Breast epithelium (tissue), 3 donors: ENCODE data around the gene ERI2. TPM values are rescaled to one million over a fixed set of nuclear protein-coding genes. Genes with fewer than 3 reads are reported as not detected.

Experiments used
- total RNA-seq, 3 donors: library from RNA; depleted of rRNA; stranded (reverse); fragments of >200 nt; gene quantifications; one replicate each; pipeline ENCODE4 v1.1.0, GENCODE V29; 2016

The ERI2 gene
- total RNA-seq, 3 donors from 2014 or later: 21.8 to 33.2 (median 26.2) TPM

Other genes with a start within 250 kb of the ERI2 start
- gene ACSM2B, start 230.1 kb downstream of the ERI2 start, total RNA-seq: not detected
- gene ACSM1, start 108.8 kb downstream of the ERI2 start, total RNA-seq: 10 to 100 TPM in 1 of 3 donors, 1 to 10 TPM in 1, under 1 TPM in 1; 0.32 to 11.1 (median 7.5) TPM
- gene THUMPD1, start 64.7 kb downstream of the ERI2 start, total RNA-seq: 100 to 1,000 TPM in 1 of 3 donors, 10 to 100 TPM in 2; 70.5 to 109 (median 76.3) TPM
- gene ACSM3, start 42.5 kb downstream of the ERI2 start, total RNA-seq: 10 to 100 TPM in 2 of 3 donors, under 1 TPM in 1; 0.80 to 60.2 (median 22.9) TPM
- gene REXO5, start 55 bp upstream of the ERI2 start, total RNA-seq: 10 to 100 TPM in 1 of 3 donors, 1 to 10 TPM in 2; 4.8 to 13.2 (median 5.9) TPM
- gene DCUN1D3, start 93.9 kb upstream of the ERI2 start, total RNA-seq: 10 to 100 TPM; 22.7 to 43.8 (median 26.2) TPM
- gene LYRM1, start 94.3 kb upstream of the ERI2 start, total RNA-seq: 10 to 100 TPM; 42.6 to 54.6 (median 50.9) TPM